ENCODE data around the gene SLC5A6. TPM values are rescaled to one million over a fixed set of nuclear protein-coding genes. Genes with fewer than 3 reads are reported as not detected.

SLC5A6 gene
- polyA plus RNA-seq (2011; rRNA removed) (86.7 and 104 TPM in 2 replicates), polyA plus RNA-seq (2017; fragmentation: RNase III; extraction: RNeasy Plus Mini Kit Qiagen cat#74134 plus additional on column Dnase treatment) (77.2 to 86.6 TPM (median 82.7 TPM) in 3 replicates), polyA minus RNA-seq (2011; rRNA and poly(A)+ RNA removed) (190 and 218 TPM in 2 replicates)
- polyA plus RNA-seq (2012; cell fraction: cytosol; rRNA removed) = 137 and 146 TPM in 2 replicates
- 401 and 438 TPM in 2 replicates for polyA plus RNA-seq (2012; cell fraction: nucleus; rRNA removed)

DNA sequence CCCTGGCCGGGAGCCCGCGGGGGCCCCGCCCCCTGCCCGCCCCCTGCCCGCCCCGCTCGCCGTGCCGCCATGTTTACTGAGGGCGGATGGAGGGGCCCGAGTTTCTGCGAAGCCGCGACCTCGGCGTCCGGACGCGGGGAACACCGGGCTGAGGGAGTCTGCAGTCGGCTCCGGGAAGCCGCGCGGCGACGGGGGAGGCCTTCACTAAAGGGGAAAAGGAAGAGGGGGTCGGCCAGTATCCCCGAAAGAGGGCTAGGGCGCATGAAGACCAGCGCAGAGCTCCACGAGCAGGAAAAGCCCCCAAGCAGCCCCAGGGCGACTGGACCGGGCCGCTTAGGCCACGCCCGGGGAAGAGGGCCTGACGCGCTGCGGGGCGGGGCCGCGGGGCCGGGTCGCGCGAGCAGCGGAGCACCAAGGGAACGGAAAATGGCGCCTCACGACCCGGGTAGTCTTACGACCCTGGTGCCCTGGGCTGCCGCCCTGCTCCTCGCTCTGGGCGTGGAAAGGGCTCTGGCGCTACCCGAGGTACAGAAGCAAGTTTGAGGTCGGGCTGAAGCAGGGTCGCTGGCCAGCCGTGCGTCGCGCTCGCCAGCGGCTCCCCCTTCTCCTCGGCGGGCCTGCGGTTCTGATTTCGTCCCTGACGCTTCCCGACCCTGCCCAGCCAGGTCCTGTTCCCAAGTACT is at the start of gene SLC5A6, which contains the start of gene ATRAID:
Gene SLC5A6, minus strand, starts transcription at position 326 of the 683 bp plus-strand sequence. CDS start 4,618 bp downstream, outside the sequence.
Gene ATRAID, plus strand, starts transcription at position 99 of the 683 bp plus-strand sequence. Its CDS starts 328 bp downstream, at position 427.
- peak; percentile 94 to 97 for DNase-seq (ENCODE audit: low read depth in 1 of 2, low spot score in 1 of 2)
- FAIRE-seq = no peak
- peak; percentile 88 to 93 for ATAC-seq
- ChIA-PET CTCF (interaction anchor here (1.0 to 2.4 kb wide), 5 partner anchors 29 to 115 kb away, joined by 3 to 9 read pairs (median 4); no protein-coding TSS in a partner anchor), POLR2A (interaction anchor here (0.6 to 1.4 kb wide), 12 partner anchors 8 to 1231 kb away, joined by 3 to 6 read pairs (median 3); partner anchors contain the start of genes GTF3C2, PREB and ZNF513)
- 1% methylated on average over 42 of the region's 73 CpGs for WGBS (ENCODE audit: missing lambda C conversion rate)
- Histone ChIP-seq H3K4me3 (peak within 1 kb of the TSS; percentile 81), H3K9me3 (no peaks in the 10 kb centered on the region), H3K4me2 (peak within 1 kb of the TSS; percentile 86), H3K4me1 (peaks cover 15% of the 10 kb centered on the region), H3K27ac (peak within 1 kb of the TSS; percentile 93 to 94)
- TF ChIP-seq, protein P1, sequence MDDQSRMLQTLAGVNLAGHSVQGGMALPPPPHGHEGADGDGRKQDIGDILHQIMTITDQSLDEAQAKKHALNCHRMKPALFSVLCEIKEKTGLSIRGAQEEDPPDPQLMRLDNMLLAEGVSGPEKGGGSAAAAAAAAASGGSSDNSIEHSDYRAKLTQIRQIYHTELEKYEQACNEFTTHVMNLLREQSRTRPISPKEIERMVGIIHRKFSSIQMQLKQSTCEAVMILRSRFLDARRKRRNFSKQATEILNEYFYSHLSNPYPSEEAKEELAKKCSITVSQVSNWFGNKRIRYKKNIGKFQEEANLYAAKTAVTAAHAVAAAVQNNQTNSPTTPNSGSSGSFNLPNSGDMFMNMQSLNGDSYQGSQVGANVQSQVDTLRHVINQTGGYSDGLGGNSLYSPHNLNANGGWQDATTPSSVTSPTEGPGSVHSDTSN (IDR thresholded peaks at IDR 0.05) = no peak
- TF ChIP-seq HOXB13 (CRISPR knock-in tag; IDR thresholded peaks at IDR 0.05; ENCODE audit: low read depth) = no peak
- TF ChIP-seq TP53 (CRISPR knock-in tag; IDR thresholded peaks at IDR 0.05) = 0 out of 2 replicates have a peak, but pooled peaks have one; percentile 30
- no peak for TF ChIP-seq SMC3 (IDR thresholded peaks at IDR 0.05)
- no peak for TF ChIP-seq HEYL (CRISPR knock-in tag; IDR thresholded peaks at IDR 0.05)
- TF ChIP-seq CEBPB (IDR thresholded peaks at IDR 0.05) = no peak
- TF ChIP-seq, protein P2, sequence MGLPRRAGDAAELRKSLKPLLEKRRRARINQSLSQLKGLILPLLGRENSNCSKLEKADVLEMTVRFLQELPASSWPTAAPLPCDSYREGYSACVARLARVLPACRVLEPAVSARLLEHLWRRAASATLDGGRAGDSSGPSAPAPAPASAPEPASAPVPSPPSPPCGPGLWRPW (IDR thresholded peaks at IDR 0.05) = no peak
- no peak for TF ChIP-seq KDM1A (IDR thresholded peaks at IDR 0.05; ENCODE audit: low read depth)
- no peak for TF ChIP-seq NFE2L2 (conservative IDR thresholded peaks at IDR 0.05; ENCODE audit: low read length)
- TF ChIP-seq ESRRA (IDR thresholded peaks at IDR 0.05; ENCODE audit: borderline replicate concordance, low read length) = no peak
- no peak for TF ChIP-seq NR3C1 (IDR thresholded peaks at IDR 0.05)
- TF ChIP-seq CBX8 (IDR thresholded peaks at IDR 0.05) = no peak
- peak; percentile 88; the same call in 1 of the 2 replicates for TF ChIP-seq MYC (IDR thresholded peaks at IDR 0.05; ENCODE audit: borderline replicate concordance, low read length)
- TF ChIP-seq MAFK (IDR thresholded peaks at IDR 0.05; ENCODE audit: partially characterized antibody) = no peak
- peak; percentile 95 to 97 for TF ChIP-seq JUN (IDR thresholded peaks at IDR 0.05)
- TF ChIP-seq, protein P3, sequence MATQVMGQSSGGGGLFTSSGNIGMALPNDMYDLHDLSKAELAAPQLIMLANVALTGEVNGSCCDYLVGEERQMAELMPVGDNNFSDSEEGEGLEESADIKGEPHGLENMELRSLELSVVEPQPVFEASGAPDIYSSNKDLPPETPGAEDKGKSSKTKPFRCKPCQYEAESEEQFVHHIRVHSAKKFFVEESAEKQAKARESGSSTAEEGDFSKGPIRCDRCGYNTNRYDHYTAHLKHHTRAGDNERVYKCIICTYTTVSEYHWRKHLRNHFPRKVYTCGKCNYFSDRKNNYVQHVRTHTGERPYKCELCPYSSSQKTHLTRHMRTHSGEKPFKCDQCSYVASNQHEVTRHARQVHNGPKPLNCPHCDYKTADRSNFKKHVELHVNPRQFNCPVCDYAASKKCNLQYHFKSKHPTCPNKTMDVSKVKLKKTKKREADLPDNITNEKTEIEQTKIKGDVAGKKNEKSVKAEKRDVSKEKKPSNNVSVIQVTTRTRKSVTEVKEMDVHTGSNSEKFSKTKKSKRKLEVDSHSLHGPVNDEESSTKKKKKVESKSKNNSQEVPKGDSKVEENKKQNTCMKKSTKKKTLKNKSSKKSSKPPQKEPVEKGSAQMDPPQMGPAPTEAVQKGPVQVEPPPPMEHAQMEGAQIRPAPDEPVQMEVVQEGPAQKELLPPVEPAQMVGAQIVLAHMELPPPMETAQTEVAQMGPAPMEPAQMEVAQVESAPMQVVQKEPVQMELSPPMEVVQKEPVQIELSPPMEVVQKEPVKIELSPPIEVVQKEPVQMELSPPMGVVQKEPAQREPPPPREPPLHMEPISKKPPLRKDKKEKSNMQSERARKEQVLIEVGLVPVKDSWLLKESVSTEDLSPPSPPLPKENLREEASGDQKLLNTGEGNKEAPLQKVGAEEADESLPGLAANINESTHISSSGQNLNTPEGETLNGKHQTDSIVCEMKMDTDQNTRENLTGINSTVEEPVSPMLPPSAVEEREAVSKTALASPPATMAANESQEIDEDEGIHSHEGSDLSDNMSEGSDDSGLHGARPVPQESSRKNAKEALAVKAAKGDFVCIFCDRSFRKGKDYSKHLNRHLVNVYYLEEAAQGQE (IDR thresholded peaks at IDR 0.05) = peak; percentile 66
- peak; percentile 33 for TF ChIP-seq GATA3 (IDR thresholded peaks at IDR 0.05; ENCODE audit: borderline replicate concordance)
- TF ChIP-seq FOSL2 (IDR thresholded peaks at IDR 0.05) = no peak
- TF ChIP-seq FOSL2 (CRISPR knock-in tag; IDR thresholded peaks at IDR 0.05) = no peak
- TF ChIP-seq JUNB (IDR thresholded peaks at IDR 0.05) = no peak
- TF ChIP-seq RAD21 (conservative IDR thresholded peaks at IDR 0.05 in 1 of 2, IDR thresholded peaks at IDR 0.05 in 1 of 2) = no peak
- no peak for TF ChIP-seq ZFP36 (IDR thresholded peaks at IDR 0.05; ENCODE audit: borderline replicate concordance, partially characterized antibody)
- TF ChIP-seq HOXA7 (CRISPR knock-in tag; IDR thresholded peaks at IDR 0.05) = no peak
- TF ChIP-seq, protein P4, sequence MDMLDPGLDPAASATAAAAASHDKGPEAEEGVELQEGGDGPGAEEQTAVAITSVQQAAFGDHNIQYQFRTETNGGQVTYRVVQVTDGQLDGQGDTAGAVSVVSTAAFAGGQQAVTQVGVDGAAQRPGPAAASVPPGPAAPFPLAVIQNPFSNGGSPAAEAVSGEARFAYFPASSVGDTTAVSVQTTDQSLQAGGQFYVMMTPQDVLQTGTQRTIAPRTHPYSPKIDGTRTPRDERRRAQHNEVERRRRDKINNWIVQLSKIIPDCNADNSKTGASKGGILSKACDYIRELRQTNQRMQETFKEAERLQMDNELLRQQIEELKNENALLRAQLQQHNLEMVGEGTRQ (IDR thresholded peaks at IDR 0.05) = no peak
- peak; percentile 98 for TF ChIP-seq PHF8 (IDR thresholded peaks at IDR 0.05; ENCODE audit: borderline replicate concordance, low read depth)
- TF ChIP-seq, protein P5, sequence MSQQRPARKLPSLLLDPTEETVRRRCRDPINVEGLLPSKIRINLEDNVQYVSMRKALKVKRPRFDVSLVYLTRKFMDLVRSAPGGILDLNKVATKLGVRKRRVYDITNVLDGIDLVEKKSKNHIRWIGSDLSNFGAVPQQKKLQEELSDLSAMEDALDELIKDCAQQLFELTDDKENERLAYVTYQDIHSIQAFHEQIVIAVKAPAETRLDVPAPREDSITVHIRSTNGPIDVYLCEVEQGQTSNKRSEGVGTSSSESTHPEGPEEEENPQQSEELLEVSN (IDR thresholded peaks at IDR 0.05; ENCODE audit: borderline replicate concordance, low read depth) = peak; percentile 38
- TF ChIP-seq, protein P6, sequence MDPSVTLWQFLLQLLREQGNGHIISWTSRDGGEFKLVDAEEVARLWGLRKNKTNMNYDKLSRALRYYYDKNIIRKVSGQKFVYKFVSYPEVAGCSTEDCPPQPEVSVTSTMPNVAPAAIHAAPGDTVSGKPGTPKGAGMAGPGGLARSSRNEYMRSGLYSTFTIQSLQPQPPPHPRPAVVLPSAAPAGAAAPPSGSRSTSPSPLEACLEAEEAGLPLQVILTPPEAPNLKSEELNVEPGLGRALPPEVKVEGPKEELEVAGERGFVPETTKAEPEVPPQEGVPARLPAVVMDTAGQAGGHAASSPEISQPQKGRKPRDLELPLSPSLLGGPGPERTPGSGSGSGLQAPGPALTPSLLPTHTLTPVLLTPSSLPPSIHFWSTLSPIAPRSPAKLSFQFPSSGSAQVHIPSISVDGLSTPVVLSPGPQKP (IDR thresholded peaks at IDR 0.05; ENCODE audit: low read depth, low read length) = no peak
- TF ChIP-seq TFCP2L1 (CRISPR knock-in tag; IDR thresholded peaks at IDR 0.05) = peak; percentile 88; the same call in 1 of the 2 replicates
- no peak for TF ChIP-seq FOXS1 (CRISPR knock-in tag; IDR thresholded peaks at IDR 0.05)
- TF ChIP-seq RNF2 (IDR thresholded peaks at IDR 0.05; ENCODE audit: borderline replicate concordance, low read depth) = no peak
- no peak for TF ChIP-seq SREBF2 (IDR thresholded peaks at IDR 0.05)
